Astrocyte (in vitro differentiated cells and primary cell): ENCODE results near the gene OTUD7B. TPM values are rescaled to one million over a fixed set of nuclear protein-coding genes. Genes with fewer than 3 reads are reported as not detected.

Experiments used
- DNase-seq: peaks from one replicate; pipeline ENCODE4 v3.0.0-alpha.2; 2010; ENCODE audit warnings: low read depth
- FAIRE-seq: peaks from 2 replicates; lab custom pipeline; 2011; peaks lifted over from hg19 to GRCh38; lab: Jason Lieb, UNC
- H2AFZ ChIP-seq: 2 replicates; pipeline ENCODE4 v1.6.0; 2012; ENCODE audit warnings: low read depth, low read length, inconsistent platforms
- H3K27ac ChIP-seq: 2 replicates; pipeline ENCODE4 v1.5.1; 2011; ENCODE audit warnings: low read depth, low read length, inconsistent platforms
- H3K27me3 ChIP-seq: 2 replicates; pipeline ENCODE4 v1.6.0; 2011; ENCODE audit warnings: low read length, inconsistent platforms; ENCODE audit not compliant: insufficient read depth
- H3K36me3 ChIP-seq: 2 replicates; pipeline ENCODE4 v1.5.1; 2011; ENCODE audit warnings: low read length, inconsistent platforms; ENCODE audit not compliant: insufficient read depth
- H3K4me1 ChIP-seq: 2 replicates; pipeline ENCODE4 v1.5.1; 2011; ENCODE audit warnings: low read length, inconsistent platforms; ENCODE audit not compliant: insufficient read depth
- H3K4me2 ChIP-seq: 2 replicates; pipeline ENCODE4 v1.6.0; 2012; ENCODE audit warnings: low read length, inconsistent platforms
- H3K4me3 ChIP-seq: 2 replicates; pipeline ENCODE4 v1.5.1; 2011; ENCODE audit warnings: low read depth, mild to moderate bottlenecking, low read length, inconsistent platforms; ENCODE audit not compliant: insufficient read depth
- H3K79me2 ChIP-seq: 2 replicates; pipeline ENCODE4 v1.6.0; 2012; ENCODE audit warnings: mild to moderate bottlenecking, low read length, inconsistent platforms; ENCODE audit not compliant: insufficient read depth
- H3K9ac ChIP-seq: 2 replicates; pipeline ENCODE4 v1.6.0; 2012; ENCODE audit warnings: mild to moderate bottlenecking, low read length, inconsistent platforms
- H3K9me3 ChIP-seq: 2 replicates; pipeline ENCODE4 v1.5.1; 2012; ENCODE audit warnings: low read depth, mild to moderate bottlenecking, low read length, inconsistent platforms; ENCODE audit not compliant: insufficient read depth
- H4K20me1 ChIP-seq: 2 replicates; pipeline ENCODE4 v1.6.0; 2012; ENCODE audit warnings: low read length, inconsistent platforms; ENCODE audit not compliant: insufficient read depth
- H3K27ac Mint-ChIP-seq: one replicate; pipeline ENCODE4 v1.8.0; 2021; ENCODE audit warnings: mild to moderate bottlenecking, mixed read lengths; ENCODE audit not compliant: unreplicated experiment
- H3K27me3 Mint-ChIP-seq: one replicate; pipeline ENCODE4 v1.8.0; 2021; ENCODE audit warnings: low read depth, mixed read lengths; ENCODE audit not compliant: unreplicated experiment
- H3K36me3 Mint-ChIP-seq: one replicate; pipeline ENCODE4 v1.8.0; 2021; ENCODE audit warnings: low read depth, mixed read lengths; ENCODE audit not compliant: unreplicated experiment
- H3K4me1 Mint-ChIP-seq: one replicate; pipeline ENCODE4 v1.8.0; 2021; ENCODE audit warnings: low read depth, mixed read lengths; ENCODE audit not compliant: unreplicated experiment
- H3K4me3 Mint-ChIP-seq: one replicate; pipeline ENCODE4 v1.8.0; 2021; ENCODE audit warnings: mild to moderate bottlenecking, moderate library complexity, mixed read lengths; ENCODE audit not compliant: unreplicated experiment
- H3K9me3 Mint-ChIP-seq: one replicate; pipeline ENCODE4 v1.8.0; 2021; ENCODE audit warnings: mild to moderate bottlenecking, mixed read lengths; ENCODE audit not compliant: unreplicated experiment
- CTCF ChIP-seq: IDR thresholded peaks from 2 replicates; pipeline ENCODE4 v1.5.1; 2011; ENCODE audit warnings: low read depth, mild to moderate bottlenecking, inconsistent platforms, low read length, moderate library complexity; ENCODE audit not compliant: insufficient read depth
- EZH2 ChIP-seq: IDR thresholded peaks from 2 replicates; pipeline ENCODE4 v1.6.1; 2012; ENCODE audit warnings: mild to moderate bottlenecking, low read length, inconsistent platforms; ENCODE audit not compliant: insufficient read depth
- total RNA-seq: library from RNA; stranded (reverse); gene quantifications from 2 replicates; pipeline ENCODE4 v1.2.1, GENCODE V29; 2021

OTUD7B gene
- total RNA-seq, 1 donor from 2014 or later, result 33.1 TPM

- peak overlapping the region; percentile 40 for H3K4me3 Mint-ChIP-seq
- H3K27ac Mint-ChIP-seq, result peak overlapping the region; percentile 1
- H3K4me1 ChIP-seq, result peaks cover 16% of the 10 kb centered on the region
- TF ChIP-seq CTCF, result no peak
- no peak for TF ChIP-seq EZH2
- peaks cover 14% of the 10 kb centered on the region for H3K36me3 Mint-ChIP-seq
- peaks cover 56% of the 10 kb centered on the region for H3K4me1 Mint-ChIP-seq
- peaks cover 57% of the 10 kb centered on the region for H4K20me1 ChIP-seq
- H3K4me2 ChIP-seq, result peak overlapping the region; percentile 40
- H3K27ac ChIP-seq, result no peak overlapping the region
- H3K36me3 ChIP-seq, result no peaks in the 10 kb centered on the region
- no peak overlapping the region for H3K4me3 ChIP-seq
- DNase-seq (no peak), FAIRE-seq (no peak)
- H3K27me3 Mint-ChIP-seq, result no peaks in the 10 kb centered on the region
- peaks cover under 1% of the 10 kb centered on the region for H3K9me3 Mint-ChIP-seq
- H3K79me2 ChIP-seq, result peaks cover 77% of the 10 kb centered on the region
- no peaks in the 10 kb centered on the region for H3K9me3 ChIP-seq
- H2AFZ ChIP-seq, result no peak overlapping the region
- no peaks in the 10 kb centered on the region for H3K27me3 ChIP-seq
- H3K9ac ChIP-seq, result no peak overlapping the region
Observed at GRCh38 chr1:149979972-149980540, 30.5 kb downstream of the OTUD7B start.

- Histone ChIP-seq H3K4me3 (no peak overlapping the region), H3K27ac (no peak overlapping the region), H3K4me2 (peak overlapping the region; percentile 40), H3K27me3 (no peaks in the 10 kb centered on the region), H3K9me3 (no peaks in the 10 kb centered on the region), H4K20me1 (peaks cover 53% of the 10 kb centered on the region), H3K4me1 (peaks cover 16% of the 10 kb centered on the region), H3K36me3 (no peaks in the 10 kb centered on the region), H2AFZ (no peak overlapping the region), H3K79me2 (peaks cover 71% of the 10 kb centered on the region), H3K9ac (no peak overlapping the region)
- H3K27me3 Mint-ChIP-seq, result no peaks in the 10 kb centered on the region
- TF ChIP-seq EZH2, result no peak
- TF ChIP-seq CTCF, result no peak
- DNase-seq (no peak), FAIRE-seq (no peak)
- H3K4me3 Mint-ChIP-seq, result peak overlapping the region; percentile 40
- H3K36me3 Mint-ChIP-seq, result peaks cover 16% of the 10 kb centered on the region
- peaks cover 49% of the 10 kb centered on the region for H3K4me1 Mint-ChIP-seq
- peaks cover 2% of the 10 kb centered on the region for H3K9me3 Mint-ChIP-seq
- peak overlapping the region; percentile 1 for H3K27ac Mint-ChIP-seq
Observed at GRCh38 chr1:149979245-149979971, 31.1 kb downstream of the OTUD7B start.

- no peaks in the 10 kb centered on the region for H3K36me3 ChIP-seq
- no peak overlapping the region for H3K9ac ChIP-seq
- no peaks in the 10 kb centered on the region for H3K27me3 ChIP-seq
- no peak overlapping the region for H3K4me3 ChIP-seq
- no peak overlapping the region for H2AFZ ChIP-seq
- no peaks in the 10 kb centered on the region for H3K27me3 Mint-ChIP-seq
- H3K4me2 ChIP-seq, result peak overlapping the region; percentile 13
- DNase-seq (no peak), FAIRE-seq (no peak)
- H3K27ac ChIP-seq, result no peak overlapping the region
- H3K9me3 ChIP-seq, result no peaks in the 10 kb centered on the region
- H3K4me3 Mint-ChIP-seq, result no peak overlapping the region
- no peak for TF ChIP-seq EZH2
- TF ChIP-seq CTCF, result no peak
- H3K79me2 ChIP-seq, result peaks cover 67% of the 10 kb centered on the region
- peaks cover 4% of the 10 kb centered on the region for H3K9me3 Mint-ChIP-seq
- H4K20me1 ChIP-seq, result peaks cover 45% of the 10 kb centered on the region
- peaks cover 18% of the 10 kb centered on the region for H3K36me3 Mint-ChIP-seq
- H3K27ac Mint-ChIP-seq, result peak overlapping the region; percentile 95
- H3K4me1 ChIP-seq, result peaks cover 16% of the 10 kb centered on the region
- H3K4me1 Mint-ChIP-seq, result peaks cover 42% of the 10 kb centered on the region
Observed at GRCh38 chr1:149978547-149979023, 31.9 kb downstream of the OTUD7B start.
